ENCODE results near the gene FRMD3.
"Not testable (repeated sequence)": the region's sequence is repeated elsewhere in the genome, so short reads cannot be mapped to it uniquely, and the experiment has no call there.

FRMD3 gene

GRCh38 chr9:83384214-83384613 is 154.0 kb downstream of the FRMD3 start:
- peak; percentile 54 for DNase-seq

DNA sequence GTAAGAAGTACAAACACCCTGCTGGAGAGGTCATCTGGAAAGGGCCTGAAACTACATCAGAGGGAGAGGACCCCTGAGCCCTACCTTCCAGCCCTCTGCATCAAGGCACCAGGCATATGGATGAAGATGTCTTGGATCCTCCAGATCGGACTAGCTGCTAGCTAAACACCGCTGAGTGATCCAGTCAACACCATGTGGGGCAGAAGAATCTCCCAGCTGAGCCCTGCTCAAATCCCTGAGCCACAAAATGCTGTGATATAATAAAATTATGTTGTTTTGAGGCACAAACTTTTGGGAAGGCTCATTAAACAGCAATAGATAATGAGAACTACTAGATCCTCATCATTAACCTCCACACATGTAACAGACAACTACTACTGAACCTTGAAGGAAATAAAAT is 155.2 kb downstream of the FRMD3 start:
- no peak for DNase-seq

DNA sequence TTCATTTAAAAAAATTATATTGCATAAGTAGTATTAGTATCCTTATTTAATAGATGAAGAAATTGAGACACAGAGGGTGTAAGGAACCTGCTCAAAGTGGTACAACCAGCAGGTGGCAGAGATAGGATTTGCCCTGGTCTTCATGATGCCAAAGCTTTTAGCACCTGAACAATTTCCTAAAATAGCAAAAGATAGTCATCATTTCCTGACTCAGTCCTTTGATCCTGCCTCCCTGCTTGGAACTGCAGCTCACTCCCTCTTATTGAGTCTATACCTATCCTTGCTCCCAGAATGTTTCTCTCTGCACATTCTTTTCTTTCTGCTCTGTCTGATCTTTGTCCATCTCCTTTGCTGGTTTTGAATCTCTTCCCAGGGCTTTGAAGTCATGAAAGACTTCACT is 155.8 kb downstream of the FRMD3 start:
- DNase-seq, result no peak

DNA sequence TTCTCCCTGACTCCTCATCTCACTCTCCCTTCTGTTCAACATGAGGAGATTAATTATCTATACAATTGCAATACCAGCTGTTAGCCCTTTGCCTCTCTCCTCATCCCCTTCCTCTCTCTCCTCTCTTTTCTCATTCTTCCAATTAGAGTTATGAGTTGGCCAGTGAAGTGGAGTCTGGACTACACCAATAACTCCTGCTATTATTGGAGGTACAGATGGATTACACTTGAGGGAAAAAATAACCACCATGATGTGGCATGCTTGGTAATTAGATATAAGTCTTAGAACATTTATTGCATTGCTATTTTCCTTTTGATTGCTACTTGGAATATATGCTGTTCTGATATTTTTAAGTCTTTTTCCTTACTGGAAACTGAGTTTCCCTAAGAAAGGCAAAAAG is 159.2 kb downstream of the FRMD3 start:
- no peak for DNase-seq

DNA sequence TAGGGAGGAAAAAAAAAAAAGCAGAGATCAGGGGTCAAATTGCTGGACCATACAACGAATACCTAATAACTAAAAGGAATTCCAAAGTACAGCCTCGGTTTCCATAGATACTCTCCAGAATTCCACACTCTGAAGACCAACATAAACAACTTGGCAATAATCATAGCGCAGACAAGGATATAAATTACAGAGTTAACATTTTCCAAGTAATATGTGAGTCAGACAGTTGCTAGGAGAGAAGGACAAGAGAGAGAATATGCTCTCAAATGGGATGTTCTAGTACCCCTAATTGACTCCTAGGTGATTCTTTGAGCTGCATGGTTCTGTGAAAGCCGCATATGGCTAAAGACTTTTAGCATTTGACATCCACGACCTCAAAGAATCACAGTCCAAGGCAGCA is 165.2 kb downstream of the FRMD3 start:
- no peak for DNase-seq

GRCh38 chr9:83367326-83367725 is 170.9 kb downstream of the FRMD3 start:
- DNase-seq, result no peak

- DNase-seq, result no peak
Observed at GRCh38 chr9:83362341-83362995, 175.7 kb downstream of the FRMD3 start.

DNA sequence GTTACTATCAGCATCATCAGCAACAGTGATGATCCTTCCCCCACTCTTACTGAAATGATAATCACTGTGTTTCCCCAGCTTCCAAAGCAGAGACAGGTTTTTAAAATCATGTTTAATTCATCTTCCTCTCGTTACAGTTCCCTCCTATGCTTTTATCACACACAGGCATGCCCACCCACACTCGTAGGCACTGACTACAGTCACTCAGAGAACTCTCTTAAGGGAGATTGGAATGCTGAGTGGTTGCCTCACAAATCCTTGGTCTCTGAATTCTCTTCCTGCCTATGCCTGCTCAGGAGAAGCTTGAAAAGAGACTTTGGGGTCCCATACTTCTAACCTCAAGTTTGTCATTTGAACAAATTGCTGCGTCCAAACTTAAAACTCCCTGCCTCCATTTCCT is 179.2 kb downstream of the FRMD3 start:
- DNase-seq, result no peak

GRCh38 chr9:83358493-83358892 is 179.7 kb downstream of the FRMD3 start:
- DNase-seq, result not testable (repeated sequence)

DNA sequence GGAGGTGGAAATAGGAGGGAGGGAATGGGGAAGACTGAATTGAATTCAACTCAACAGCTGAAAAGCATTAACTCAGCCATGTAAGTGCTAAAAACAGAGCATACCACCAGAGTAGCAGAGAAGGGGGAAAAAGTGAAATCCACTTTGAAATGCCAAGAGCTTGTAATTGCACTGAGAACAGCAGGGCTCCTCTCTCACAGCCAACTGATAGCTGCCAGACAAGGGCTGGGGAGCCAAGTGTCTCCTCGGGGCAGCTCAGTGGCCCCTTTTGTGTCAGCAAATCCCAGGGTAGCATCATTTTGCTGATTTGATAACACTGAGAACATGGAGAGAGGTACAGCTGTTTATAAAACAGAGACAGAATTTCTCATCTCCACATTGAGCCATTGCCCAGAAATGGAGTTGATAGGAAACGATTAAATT is 182.5 kb downstream of the FRMD3 start:
- DNase-seq, result no peak

DNA sequence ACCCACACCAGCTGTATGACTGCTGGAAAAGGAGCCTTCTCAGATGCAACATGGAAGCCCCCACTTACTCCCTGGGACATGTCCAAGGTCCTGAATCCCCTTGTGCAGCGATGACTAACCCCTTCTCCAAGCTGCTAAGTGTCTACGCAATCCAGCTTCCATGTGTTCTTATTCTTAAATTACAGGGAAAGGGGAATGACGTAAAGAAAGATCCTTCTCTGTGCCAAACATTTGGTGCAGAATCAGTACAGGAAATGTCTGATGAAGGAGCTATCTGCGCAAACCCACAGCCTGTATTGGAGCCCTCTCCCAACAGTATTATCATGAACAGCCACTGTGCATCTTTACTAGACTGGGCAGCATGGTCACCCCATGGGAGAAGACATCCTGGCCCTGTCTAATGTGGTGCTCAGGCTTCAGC is 183.2 kb downstream of the FRMD3 start:
- DNase-seq, result no peak

DNA sequence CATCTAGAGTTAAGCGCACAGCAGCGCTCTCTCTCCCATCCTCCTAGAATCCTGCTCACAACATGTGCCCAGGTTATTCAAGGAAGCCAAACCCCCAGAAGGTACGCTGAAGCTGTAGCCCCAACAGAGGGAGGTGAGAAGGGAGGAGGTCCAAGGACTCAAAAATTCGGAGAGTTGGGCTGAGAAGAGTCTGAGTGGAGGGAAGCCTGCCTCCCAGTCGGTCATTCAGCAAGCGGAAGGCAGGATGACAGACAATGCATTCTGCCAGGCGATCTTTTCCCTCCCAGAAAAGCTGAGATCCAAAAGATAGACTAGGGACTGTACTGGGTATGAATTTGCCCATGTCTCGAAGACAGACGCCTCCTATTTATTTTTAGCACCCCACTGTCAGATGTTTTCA is 189.2 kb downstream of the FRMD3 start:
- DNase-seq, result no peak

GRCh38 chr9:83346655-83347420 is 191.4 kb downstream of the FRMD3 start:
- DNase-seq, result no peak

DNA sequence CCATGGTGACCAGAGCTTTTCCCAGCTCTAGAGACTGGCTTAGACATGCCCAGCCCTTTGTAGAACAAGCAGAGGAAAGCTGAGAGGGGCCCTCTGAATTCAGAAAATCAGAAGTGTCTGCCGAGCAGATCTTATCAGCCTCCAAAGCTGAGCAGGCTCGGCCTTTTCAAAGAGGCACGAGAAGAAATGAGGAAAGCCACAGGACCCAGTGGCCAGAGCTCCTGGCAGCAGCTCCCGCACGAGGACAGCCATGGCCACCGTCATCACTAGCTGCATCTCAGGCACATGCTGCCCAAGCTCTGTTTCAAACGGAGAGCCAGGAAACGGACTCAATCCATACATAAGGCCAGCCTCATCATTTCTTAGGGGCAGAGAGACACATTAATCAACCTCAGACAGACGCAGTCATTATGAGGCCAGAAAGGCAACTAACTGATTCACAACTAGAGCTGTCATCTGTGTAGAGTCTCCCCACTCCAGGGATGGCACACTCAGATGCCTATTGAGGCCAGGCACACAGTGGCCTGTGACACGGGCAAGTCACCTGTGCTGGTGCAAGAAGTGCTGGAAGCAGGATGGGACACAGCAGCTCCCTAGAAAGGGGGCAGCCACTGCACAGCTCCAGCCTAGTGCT is 194.7 kb downstream of the FRMD3 start:
- DNase-seq, result no peak

DNA sequence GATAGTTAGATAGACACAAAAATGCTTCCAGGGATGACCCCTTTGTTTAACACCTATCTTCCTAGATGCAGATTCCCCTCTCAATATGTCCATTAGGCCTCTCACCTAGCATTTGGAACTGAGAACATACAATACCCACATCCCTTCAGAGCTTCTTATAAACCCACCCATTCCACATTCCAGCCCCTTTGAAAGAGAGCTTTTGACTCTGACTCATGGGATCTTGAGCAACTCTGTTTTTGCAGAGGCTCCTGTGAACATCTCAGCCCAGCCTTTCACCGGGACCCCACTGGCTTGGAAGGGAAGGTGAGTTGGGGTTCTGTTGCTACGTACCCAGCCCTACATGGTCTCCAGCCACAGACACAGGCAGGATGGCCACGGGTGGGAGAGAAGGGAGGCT is 195.5 kb downstream of the FRMD3 start:
- DNase-seq, result no peak

DNA sequence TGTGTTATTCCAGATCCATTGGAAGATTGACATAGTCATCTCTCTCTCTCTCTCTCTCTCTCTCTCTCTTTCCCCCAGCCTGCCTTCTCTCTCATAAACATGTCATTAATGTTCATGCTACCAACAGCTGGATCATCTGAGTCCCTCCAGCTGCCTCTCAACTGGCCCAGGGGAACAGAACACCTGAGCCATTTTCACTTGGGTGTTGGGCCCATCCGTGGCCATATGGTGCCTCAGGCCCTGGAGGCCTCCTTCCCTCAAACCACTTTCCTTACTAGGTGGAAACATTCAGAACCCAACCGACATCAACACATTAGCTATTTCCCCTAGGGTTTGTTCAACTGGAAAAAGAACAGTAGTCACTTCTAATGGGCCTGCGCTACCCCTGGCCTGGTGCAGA is 196.2 kb downstream of the FRMD3 start:
- DNase-seq, result no peak

GRCh38 chr9:83340451-83340850 is 197.8 kb downstream of the FRMD3 start:
- no peak for DNase-seq

DNA sequence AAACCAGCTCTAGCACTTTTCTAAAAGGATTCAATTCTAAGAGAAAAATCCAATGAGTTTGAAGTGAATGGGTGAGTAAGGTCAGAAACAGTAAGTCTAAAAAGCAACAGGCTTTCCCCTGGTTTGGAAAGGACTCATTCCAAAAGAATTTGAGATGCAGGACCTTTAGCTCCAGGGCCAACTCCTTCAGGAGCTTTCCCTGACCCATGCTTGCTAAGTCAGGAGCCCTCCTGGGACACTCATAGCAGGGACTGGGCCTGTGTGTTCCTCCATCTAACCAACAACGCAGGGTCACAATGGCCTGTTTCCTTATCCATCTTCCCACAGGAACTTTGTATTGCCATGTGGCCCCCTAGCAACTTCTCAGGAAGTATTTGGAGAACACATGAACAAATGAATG is 198.8 kb downstream of the FRMD3 start:
- DNase-seq, result no peak

GRCh38 chr9:83336706-83337105 is 201.5 kb downstream of the FRMD3 start:
- DNase-seq, result no peak

- no peak for DNase-seq
Observed at GRCh38 chr9:83334320-83334719, 203.9 kb downstream of the FRMD3 start.

DNA sequence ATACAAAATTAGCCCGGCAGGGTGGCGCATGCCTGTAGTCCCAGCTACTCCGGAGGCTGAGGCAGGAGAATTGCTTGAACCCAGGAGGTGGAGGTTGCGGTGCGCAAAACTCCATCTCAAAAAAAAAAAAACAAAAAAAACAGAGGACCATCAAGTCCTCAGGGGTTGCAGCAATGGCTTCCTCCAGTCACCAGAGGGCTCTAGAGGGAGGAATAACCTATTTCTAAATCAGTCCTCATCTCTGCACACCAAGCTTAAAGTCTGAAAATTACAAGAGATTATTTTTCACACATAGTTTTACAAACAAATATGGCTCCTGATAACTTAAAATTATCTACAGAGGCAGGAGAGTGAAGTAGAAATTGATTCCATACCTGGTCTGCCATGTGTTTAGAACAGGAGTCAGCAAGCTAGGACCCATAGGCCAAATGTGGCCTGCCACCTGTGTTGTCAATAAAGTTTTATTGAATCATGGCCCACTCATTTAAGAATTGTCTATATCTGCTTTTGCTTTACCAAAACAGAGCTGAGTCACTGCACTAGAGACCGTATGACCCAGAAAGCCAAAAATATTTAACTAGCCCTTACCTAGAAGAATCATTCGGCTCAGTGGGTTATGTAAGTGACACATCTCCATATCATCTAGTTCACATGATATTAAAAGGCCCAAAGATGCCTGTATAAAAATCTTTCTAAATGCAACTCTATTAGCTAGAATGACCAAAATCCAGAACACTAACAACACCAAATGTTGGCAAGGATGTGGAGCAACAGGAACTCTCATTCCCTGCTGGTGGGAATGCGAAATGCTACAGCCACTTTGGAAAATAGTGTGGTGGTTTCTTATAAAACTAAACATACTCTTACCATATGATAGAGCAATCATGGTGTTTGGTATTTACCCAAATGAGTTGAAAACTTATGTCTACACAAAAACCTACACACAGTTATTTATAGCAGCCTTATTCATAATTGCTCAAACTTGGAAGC is 207.7 kb downstream of the FRMD3 start:
- DNase-seq, result no peak

DNA sequence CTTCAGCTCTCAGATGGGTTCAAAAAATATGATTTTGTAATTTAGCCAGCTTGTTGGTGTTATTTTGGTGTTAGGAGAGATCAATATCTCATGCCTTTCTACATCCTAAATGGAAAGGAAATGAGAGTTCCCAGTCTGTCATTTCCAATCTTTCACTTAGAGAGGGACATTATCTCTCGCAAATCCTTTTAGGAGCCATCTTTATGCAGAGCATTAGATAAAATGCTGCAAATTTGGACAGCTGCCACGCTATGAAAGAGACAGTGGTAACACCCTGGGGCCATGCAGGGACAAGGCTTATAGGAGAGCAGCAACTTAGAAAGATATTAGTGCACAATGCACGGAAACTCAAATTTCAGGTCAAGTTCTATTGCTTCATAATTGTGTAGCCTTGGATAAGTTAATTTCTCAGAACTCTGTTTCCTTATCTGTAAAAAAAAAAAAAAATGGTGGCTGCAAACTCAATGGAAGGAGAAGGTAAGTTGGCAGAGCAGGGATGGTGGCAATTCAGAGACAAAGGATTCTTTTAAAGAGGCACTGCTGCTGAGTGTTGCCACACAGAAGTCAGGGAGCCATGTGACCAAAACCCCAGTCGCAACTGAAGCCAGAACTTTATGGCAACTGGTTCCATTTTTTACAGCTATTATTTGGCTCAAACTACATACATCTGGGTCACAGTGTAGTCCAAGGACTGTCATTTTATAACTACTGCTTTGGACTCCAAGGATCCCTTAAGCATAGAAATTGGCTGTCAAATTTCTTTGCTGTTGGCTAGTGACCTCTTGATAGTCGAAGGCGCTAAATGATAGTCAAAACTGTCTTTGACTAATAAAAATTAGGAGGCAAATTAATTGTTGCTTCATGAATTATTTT is 210.2 kb downstream of the FRMD3 start:
- no peak for DNase-seq
